Skeletal muscle satellite cell (primary cell): ENCODE data around the gene APBB1.

Experiments used
- H3K27me3 ChIP-seq: 2 replicates; pipeline ENCODE4 v1.7.0; 2013; ENCODE audit warnings: low read length; ENCODE audit not compliant: control insufficient read depth, insufficient read depth
- H3K36me3 ChIP-seq: 2 replicates; pipeline ENCODE4 v1.7.0; 2013; ENCODE audit warnings: mild to moderate bottlenecking, control low read depth, low read length; ENCODE audit not compliant: insufficient read depth
- H3K4me1 ChIP-seq: 2 replicates; pipeline ENCODE4 v1.7.0; 2013; ENCODE audit warnings: low read length; ENCODE audit not compliant: control insufficient read depth, insufficient read depth
- H3K4me2 ChIP-seq: 2 replicates; pipeline ENCODE4 v1.7.0; 2013; ENCODE audit warnings: mild to moderate bottlenecking, low read length
- H3K4me3 ChIP-seq: 2 replicates; pipeline ENCODE4 v1.7.0; 2013; ENCODE audit warnings: low read length
- H3K9ac ChIP-seq: 2 replicates; pipeline ENCODE4 v1.7.0; 2013; ENCODE audit warnings: mild to moderate bottlenecking, low read depth, low read length, moderate library complexity
- H3K9me3 ChIP-seq: replicated peaks from 2 replicates; pipeline ENCODE4 v1.7.0; 2013; ENCODE audit warnings: mild to moderate bottlenecking, control low read depth, low read length

APBB1 gene

DNA sequence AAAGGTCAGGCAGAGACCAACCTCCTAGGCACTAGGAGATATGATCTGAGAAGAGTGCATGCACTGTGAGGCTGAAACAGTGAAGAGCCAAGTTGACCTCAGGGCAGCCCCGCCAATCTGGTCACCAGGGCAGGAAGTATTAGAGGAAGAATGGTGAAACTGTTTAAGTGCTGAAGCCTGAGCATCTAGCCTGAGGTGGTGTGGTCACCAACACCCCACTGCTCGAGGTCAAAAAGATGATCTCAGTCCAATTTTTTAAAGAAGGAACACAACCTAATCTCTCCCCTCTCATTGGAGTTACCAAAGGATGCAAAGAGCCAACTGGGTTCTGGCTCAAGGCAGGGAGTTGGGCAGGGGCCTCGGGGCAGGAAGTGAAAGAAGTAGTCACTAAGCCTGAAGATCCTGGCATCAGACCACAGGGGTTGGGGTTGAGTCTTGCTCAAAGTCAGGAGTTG is 4.0 kb downstream of the APBB1 start:
- Histone ChIP-seq H3K4me3 (no peak overlapping the region), H3K4me1 (peaks cover 9% of the 10 kb centered on the region), H3K27me3 (no peaks in the 10 kb centered on the region)

DNA sequence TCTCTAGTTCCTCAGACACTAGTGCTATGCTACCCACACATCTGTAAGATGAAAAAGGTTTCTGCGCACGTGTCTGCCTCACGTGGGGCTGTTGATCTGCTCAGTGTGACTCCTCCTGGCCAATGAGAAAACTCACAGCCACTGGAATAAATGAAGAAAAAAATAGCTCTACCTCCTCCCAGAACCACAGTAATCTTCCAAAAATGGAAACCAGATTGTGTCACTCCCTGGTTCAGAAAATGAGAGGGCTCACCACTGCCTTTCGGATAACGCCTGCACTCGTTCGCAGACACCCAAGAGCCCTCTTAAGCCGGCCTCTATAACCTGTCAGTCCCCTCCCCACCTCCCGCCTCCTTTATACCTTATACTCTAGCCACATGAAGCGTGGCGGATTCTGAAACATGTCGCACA is 5.1 kb downstream of the APBB1 start:
- H3K9me3 ChIP-seq = no peaks in the 10 kb centered on the region
- no peaks in the 10 kb centered on the region for H3K27me3 ChIP-seq
- H3K4me1 ChIP-seq = peaks cover 5% of the 10 kb centered on the region
- H3K9ac ChIP-seq = no peak overlapping the region
- no peak overlapping the region for H3K4me3 ChIP-seq
- no peaks in the 10 kb centered on the region for H3K36me3 ChIP-seq
- H3K4me2 ChIP-seq = no peak overlapping the region

More for the DNA sequence above, 4.0 kb downstream of the APBB1 start:
- no peak overlapping the region for H3K4me2 ChIP-seq
- no peak overlapping the region for H3K9ac ChIP-seq
- H3K36me3 ChIP-seq = no peaks in the 10 kb centered on the region
- no peaks in the 10 kb centered on the region for H3K9me3 ChIP-seq

- Histone ChIP-seq H3K4me3 (no peak overlapping the region), H3K36me3 (no peaks in the 10 kb centered on the region), H3K4me2 (no peak overlapping the region), H3K9ac (no peak overlapping the region), H3K9me3 (no peaks in the 10 kb centered on the region), H3K27me3 (no peaks in the 10 kb centered on the region), H3K4me1 (no peaks in the 10 kb centered on the region)
Observed at GRCh38 chr11:6411594-6412031, 7.3 kb downstream of the APBB1 start.

GRCh38 chr11:6410695-6411430 is 8.0 kb downstream of the APBB1 start:
- H3K9ac ChIP-seq = no peak overlapping the region
- H3K4me1 ChIP-seq = no peaks in the 10 kb centered on the region
- no peak overlapping the region for H3K4me2 ChIP-seq
- H3K9me3 ChIP-seq = no peaks in the 10 kb centered on the region
- H3K27me3 ChIP-seq = no peaks in the 10 kb centered on the region
- no peaks in the 10 kb centered on the region for H3K36me3 ChIP-seq
- no peak overlapping the region for H3K4me3 ChIP-seq

- Histone ChIP-seq H3K36me3 (no peaks in the 10 kb centered on the region), H3K9ac (no peak overlapping the region), H3K4me2 (no peak overlapping the region), H3K4me3 (no peak overlapping the region), H3K27me3 (no peaks in the 10 kb centered on the region), H3K9me3 (no peaks in the 10 kb centered on the region), H3K4me1 (peaks cover 4% of the 10 kb centered on the region)
Observed at GRCh38 chr11:6406370-6406769, 12.5 kb downstream of the APBB1 start.

- Histone ChIP-seq H3K4me3 (no peak overlapping the region), H3K9ac (no peak overlapping the region), H3K4me2 (no peak overlapping the region), H3K36me3 (no peaks in the 10 kb centered on the region), H3K4me1 (peaks cover 4% of the 10 kb centered on the region), H3K9me3 (no peaks in the 10 kb centered on the region), H3K27me3 (no peaks in the 10 kb centered on the region)
Observed at GRCh38 chr11:6405846-6406245, 13.0 kb downstream of the APBB1 start.

GRCh38 chr11:6405052-6405667 is 13.7 kb downstream of the APBB1 start:
- peaks cover 4% of the 10 kb centered on the region for H3K4me1 ChIP-seq
- H3K4me3 ChIP-seq = no peak overlapping the region
- no peaks in the 10 kb centered on the region for H3K27me3 ChIP-seq
- H3K4me2 ChIP-seq = no peak overlapping the region
- no peak overlapping the region for H3K9ac ChIP-seq
- H3K9me3 ChIP-seq = no peaks in the 10 kb centered on the region
- no peaks in the 10 kb centered on the region for H3K36me3 ChIP-seq

GRCh38 chr11:6404342-6405051 is 14.4 kb downstream of the APBB1 start:
- H3K27me3 ChIP-seq = no peaks in the 10 kb centered on the region
- no peak overlapping the region for H3K4me2 ChIP-seq
- H3K36me3 ChIP-seq = no peaks in the 10 kb centered on the region
- H3K4me1 ChIP-seq = peaks cover 4% of the 10 kb centered on the region
- no peak overlapping the region for H3K4me3 ChIP-seq
- H3K9ac ChIP-seq = no peak overlapping the region
- H3K9me3 ChIP-seq = no peaks in the 10 kb centered on the region

DNA sequence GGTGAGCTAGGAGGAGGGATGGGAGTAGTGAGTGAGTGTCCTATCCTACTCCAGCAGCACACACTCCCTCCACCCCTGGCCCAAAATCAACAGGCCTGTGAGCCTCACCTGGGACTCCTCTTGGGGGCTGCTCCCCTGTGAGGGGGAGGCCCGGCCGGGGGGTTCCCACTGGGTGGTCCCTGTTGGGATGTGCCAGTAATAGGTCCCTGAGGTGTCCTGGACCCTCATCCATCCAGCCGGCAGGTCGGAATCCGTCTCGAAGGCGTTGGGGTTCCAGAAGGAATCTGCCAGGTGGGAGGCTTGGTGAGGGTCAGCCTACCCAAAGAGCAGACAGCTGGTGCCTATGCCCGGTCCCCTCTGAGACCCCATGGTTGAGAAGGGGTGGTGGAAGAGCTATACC is 15.4 kb downstream of the APBB1 start:
- Histone ChIP-seq H3K9me3 (no peaks in the 10 kb centered on the region), H3K4me3 (no peak overlapping the region), H3K36me3 (no peaks in the 10 kb centered on the region), H3K27me3 (no peaks in the 10 kb centered on the region), H3K9ac (no peak overlapping the region), H3K4me2 (no peak overlapping the region), H3K4me1 (peaks cover 4% of the 10 kb centered on the region)

GRCh38 chr11:6402561-6402981 is 16.3 kb downstream of the APBB1 start:
- Histone ChIP-seq H3K4me3 (no peak overlapping the region), H3K4me2 (no peak overlapping the region), H3K27me3 (no peaks in the 10 kb centered on the region), H3K9ac (no peak overlapping the region), H3K36me3 (no peaks in the 10 kb centered on the region), H3K4me1 (peaks cover 4% of the 10 kb centered on the region), H3K9me3 (no peaks in the 10 kb centered on the region)

GRCh38 chr11:6402061-6402470 is 16.8 kb downstream of the APBB1 start:
- H3K4me2 ChIP-seq = no peak overlapping the region
- H3K4me1 ChIP-seq = peaks cover 4% of the 10 kb centered on the region
- H3K9ac ChIP-seq = no peak overlapping the region
- H3K27me3 ChIP-seq = no peaks in the 10 kb centered on the region
- no peaks in the 10 kb centered on the region for H3K36me3 ChIP-seq
- no peak overlapping the region for H3K4me3 ChIP-seq
- no peaks in the 10 kb centered on the region for H3K9me3 ChIP-seq
